ENCODE results near the gene CGNL1.
A peak's percentile ranks its signal among the peaks of the same experiment; 100 is the strongest.

The CGNL1 gene, protein sequence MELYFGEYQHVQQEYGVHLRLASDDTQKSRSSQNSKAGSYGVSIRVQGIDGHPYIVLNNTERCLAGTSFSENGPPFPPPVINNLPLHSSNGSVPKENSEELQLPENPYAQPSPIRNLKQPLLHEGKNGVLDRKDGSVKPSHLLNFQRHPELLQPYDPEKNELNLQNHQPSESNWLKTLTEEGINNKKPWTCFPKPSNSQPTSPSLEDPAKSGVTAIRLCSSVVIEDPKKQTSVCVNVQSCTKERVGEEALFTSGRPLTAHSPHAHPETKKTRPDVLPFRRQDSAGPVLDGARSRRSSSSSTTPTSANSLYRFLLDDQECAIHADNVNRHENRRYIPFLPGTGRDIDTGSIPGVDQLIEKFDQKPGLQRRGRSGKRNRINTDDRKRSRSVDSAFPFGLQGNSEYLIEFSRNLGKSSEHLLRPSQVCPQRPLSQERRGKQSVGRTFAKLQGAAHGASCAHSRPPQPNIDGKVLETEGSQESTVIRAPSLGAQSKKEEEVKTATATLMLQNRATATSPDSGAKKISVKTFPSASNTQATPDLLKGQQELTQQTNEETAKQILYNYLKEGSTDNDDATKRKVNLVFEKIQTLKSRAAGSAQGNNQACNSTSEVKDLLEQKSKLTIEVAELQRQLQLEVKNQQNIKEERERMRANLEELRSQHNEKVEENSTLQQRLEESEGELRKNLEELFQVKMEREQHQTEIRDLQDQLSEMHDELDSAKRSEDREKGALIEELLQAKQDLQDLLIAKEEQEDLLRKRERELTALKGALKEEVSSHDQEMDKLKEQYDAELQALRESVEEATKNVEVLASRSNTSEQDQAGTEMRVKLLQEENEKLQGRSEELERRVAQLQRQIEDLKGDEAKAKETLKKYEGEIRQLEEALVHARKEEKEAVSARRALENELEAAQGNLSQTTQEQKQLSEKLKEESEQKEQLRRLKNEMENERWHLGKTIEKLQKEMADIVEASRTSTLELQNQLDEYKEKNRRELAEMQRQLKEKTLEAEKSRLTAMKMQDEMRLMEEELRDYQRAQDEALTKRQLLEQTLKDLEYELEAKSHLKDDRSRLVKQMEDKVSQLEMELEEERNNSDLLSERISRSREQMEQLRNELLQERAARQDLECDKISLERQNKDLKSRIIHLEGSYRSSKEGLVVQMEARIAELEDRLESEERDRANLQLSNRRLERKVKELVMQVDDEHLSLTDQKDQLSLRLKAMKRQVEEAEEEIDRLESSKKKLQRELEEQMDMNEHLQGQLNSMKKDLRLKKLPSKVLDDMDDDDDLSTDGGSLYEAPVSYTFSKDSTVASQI

DNA sequence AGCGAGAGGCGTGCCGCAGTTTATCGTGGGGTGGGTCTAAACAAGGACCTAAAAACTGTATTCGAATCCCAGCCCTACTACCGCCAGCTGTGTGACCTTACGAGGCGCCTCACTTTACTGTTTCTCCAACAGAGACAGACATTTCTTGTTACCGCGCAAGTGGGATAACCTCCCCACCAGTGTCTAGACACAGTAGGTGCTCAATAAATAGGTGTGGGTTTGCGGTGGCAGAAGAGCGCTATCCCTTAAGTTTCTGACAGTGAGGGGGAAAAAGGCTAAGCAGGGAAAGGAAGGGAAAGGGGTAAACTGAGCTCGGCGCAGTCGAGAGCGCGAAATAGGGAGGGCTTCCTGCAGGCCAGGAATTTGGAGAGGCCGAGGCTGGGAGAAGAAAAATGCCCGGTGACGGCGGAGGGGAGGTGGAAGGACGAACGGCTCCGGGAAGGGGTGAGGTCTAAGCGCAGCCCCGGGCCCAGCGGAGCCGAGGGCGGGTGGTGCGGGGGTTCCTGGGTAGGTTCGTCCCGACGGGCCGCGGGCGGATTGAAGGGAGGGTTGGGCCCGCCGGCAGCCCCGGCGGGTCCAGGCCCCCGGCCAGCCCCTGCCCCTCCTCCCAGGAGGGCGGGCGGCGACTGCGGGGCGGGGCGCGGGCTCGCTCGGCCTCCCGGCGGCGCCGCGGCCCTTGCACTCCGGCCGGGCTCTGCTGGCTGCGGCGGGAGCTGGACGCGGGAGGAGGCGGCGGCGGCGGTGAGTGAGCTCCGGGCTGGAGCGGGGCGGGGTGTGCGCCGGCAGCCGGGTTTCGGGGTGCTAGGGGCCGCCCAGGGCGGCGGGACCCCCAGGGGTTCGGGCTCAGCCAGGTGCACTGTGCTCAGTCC lies at the start of gene CGNL1:
Gene CGNL1 (plus strand): TSS at position 679 of the 869 bp plus-strand sequence. CDS start 61,495 bp downstream, outside the sequence.
- no peak for FAIRE-seq

GRCh38 chr15:57327985-57328471 lies 48.3 kb upstream of the CGNL1 start:
- no peak for FAIRE-seq

- FAIRE-seq, result no peak
Observed at GRCh38 chr15:57328479-57328878, 47.8 kb upstream of the CGNL1 start.

DNA sequence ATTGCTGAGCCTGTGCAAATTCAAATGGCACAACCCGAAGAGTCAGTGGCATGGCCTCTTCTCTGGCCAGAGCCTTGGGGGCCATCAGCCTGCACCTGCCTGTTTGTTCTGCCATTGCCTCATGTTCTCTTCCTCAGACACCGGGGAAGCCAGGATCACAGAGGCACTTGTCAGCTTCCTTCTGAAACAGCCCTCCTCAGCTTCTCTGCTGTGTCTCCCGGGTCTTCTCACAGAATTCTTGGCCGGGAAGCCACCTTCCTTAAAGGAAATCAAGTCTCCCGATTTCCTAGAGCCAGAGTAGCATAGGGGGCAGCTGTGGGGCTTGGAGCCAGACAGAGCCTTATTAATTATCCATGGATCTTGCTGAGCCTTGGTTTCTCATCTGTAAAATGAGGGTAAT lies 47.4 kb upstream of the CGNL1 start:
- FAIRE-seq, result no peak

GRCh38 chr15:57329582-57330367 lies 46.5 kb upstream of the CGNL1 start:
- no peak for FAIRE-seq

DNA sequence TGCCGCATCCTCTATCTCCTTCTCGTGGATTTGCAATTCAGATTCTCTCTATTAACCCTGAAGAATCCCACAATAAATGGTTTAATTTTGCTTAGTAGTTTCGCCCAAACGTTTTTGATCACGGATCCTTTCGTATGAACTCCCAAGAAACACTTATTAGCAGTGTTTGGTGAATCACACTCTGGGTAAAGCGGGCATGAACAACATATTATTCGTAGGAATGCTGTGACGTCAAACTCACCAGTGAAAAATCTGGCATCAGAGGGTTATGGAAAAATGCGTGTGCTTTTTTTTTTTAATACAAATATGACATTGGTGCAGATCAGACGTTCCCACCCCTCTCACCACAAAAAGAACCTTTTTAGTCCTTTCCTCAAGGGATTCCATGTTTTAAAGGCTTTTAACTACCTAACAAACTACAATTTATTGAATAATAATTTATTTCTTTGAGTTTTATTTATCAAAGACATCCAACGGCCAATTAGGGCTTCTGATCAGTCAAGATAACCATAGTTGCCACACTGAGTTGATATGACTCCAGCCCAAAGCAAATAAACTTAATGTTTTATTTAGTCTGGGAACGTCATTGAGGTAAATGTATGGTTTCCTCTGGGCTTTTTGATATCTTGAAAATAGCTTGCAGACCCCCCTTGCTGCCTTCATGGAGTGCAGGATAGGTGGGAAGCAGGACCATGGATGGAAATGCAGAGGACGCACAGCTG lies 45.5 kb upstream of the CGNL1 start:
- FAIRE-seq, result no peak

DNA sequence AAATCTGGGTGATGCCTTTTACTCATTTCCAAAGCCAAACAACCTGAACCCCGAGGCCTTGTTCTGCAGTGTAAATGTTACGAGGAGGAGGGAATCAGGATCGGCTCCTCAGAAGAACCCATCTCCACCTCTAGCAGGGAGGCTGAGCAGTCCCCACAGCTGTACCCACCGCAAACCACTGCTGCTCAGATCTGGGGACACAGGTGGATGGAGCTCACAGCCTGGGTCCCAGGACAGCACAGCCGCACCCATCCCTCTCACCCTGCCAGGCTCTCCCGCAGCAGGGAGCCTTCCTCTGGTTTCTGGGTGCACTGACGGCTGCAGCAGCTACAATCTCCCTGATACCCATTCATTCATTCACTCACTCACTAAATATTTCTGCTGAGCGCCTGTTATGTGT lies 44.0 kb upstream of the CGNL1 start:
- FAIRE-seq, result no peak

GRCh38 chr15:57333487-57333886 lies 42.8 kb upstream of the CGNL1 start:
- no peak for FAIRE-seq

DNA sequence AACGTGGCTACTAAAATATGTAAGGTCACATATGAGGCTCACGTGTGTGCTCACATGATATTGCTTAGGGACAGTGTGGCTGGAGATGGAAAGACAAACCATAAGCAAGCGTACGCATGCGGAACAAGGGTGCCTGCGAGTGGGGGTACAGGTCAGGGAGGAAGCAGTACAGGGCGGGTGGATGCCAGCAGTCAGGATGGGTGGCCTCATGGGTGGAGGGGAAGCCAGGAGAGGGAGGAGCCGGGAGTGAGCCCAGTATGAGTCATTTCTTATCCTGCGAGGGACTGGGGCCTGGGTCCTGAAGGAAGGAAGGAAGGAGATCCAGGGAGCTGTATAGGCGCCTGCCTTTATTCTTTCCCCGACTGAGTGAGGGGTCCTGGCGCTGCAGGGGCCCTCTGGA lies 42.0 kb upstream of the CGNL1 start:
- FAIRE-seq, result no peak

DNA sequence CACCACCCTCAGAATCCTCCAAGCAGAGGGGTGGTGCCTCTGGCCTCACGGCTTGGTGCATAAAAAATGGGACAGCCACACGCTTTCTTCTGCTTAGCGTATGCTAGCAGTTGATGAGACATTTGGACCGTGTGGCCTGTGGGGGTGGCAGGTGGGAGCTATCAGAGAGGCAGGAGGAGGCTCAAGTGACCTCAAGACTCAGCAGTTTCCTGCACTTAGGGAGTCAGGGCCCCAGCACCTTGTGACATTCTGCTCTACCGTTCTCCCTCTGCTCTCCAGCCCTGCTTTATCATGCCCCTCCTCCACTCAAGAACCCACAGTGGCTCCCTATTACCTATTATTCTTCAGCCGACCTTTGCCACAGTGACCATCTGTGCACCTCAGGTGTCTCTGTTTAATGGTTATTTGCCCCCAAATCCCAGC lies 41.0 kb upstream of the CGNL1 start:
- FAIRE-seq, result no peak

DNA sequence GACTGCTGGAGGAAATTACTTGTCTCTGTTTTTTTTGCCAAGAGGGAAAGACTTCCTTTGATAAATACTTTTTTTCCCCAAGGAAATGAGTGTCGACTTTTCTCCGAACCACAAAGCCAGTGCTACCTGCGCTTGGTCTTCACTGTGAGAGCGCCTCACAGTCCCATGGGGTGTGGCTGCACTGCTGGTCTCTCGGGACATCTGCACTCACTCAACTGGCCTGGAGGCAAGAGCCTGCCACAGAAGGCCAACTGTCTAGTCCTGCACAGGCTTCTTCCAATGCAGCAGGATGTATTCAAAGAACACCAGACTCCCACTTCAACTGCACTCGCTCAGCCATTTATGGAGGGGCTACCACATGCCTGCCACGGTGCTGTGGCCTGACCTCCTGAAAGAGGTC lies 40.6 kb upstream of the CGNL1 start:
- FAIRE-seq, result no peak

- no peak for FAIRE-seq
Observed at GRCh38 chr15:57337868-57338411, 38.4 kb upstream of the CGNL1 start.

- no peak for FAIRE-seq
Observed at GRCh38 chr15:57339321-57339720, 37.0 kb upstream of the CGNL1 start.

GRCh38 chr15:57340682-57341259 lies 35.5 kb upstream of the CGNL1 start:
- FAIRE-seq, result peak; percentile 47

DNA sequence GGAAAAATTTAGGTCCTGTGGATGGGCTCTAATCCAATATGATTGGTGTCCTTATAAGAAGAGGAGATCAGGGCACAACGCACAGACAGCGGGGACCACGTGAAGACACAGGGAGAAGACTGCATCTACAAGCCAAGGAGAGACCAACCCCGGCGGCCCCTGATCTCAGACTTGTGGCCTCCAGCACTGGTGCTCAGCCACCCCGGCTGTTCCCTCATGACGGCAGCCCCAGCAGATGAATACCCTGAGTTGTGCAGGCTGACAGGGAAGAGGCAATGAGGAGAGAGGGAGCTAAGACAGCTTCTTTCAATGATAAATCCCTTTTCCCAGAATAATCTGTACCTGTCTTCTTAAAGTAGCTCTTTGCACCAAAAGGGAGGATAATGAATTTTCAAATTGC lies 33.3 kb upstream of the CGNL1 start:
- FAIRE-seq, result no peak

DNA sequence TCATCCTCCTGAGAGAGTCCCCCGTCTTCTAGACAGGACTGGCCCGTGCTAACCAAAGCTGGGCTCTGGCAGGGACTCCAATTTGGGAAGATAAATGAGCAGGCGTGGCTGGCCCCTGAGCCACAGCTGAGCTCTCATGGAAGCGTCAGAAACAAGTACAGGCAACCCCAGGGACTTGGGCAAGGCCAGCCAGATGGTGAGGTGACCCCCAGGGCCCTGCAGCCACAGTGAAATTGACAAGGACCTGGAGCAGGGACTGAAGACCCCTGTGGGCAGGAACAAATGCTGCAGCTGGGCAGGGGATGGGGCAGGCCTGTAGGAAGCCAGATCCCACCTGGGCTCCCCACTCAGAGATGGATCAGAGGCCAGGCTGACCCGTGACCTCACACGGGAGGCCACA lies 32.8 kb upstream of the CGNL1 start:
- no peak for FAIRE-seq

GRCh38 chr15:57344282-57344681 lies 32.0 kb upstream of the CGNL1 start:
- FAIRE-seq, result no peak

DNA sequence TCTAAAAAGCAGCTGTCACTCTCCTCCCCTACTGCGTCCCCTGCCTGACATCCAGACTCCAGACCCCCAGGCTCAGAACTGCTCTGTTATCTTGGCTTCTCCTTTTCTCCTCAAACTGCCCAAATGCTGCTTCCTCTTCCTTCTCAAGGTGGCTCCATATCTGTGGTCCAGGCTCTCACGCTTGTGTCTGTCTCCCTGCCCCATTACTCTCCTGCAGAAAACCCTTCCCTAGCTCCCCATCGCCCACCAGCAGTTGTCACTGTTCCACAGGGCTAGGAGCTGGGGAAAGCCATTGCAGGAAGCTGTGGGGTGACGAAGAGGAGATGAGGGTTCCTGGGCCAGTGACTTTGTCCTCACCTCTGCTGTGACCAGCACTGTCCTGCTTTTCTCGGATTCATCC lies 30.7 kb upstream of the CGNL1 start:
- FAIRE-seq, result no peak

- FAIRE-seq, result no peak
Observed at GRCh38 chr15:57348081-57348480, 28.2 kb upstream of the CGNL1 start.
